H9 (cell line): ENCODE data around the gene DIO1. TPM values are rescaled to one million over a fixed set of nuclear protein-coding genes. Genes with fewer than 3 reads are reported as not detected.
A peak's percentile ranks its signal among the peaks of the same experiment; 100 is the strongest.
"Not testable (repeated sequence)": the region's sequence is repeated elsewhere in the genome, so short reads cannot be mapped to it uniquely, and the experiment has no call there.

Experiments used
- DNase-seq: peaks from one replicate; pipeline ENCODE4 v3.0.0-alpha.2; 2017
- H2AFZ ChIP-seq: one replicate; pipeline ENCODE4 v1.6.1; 2013; ENCODE audit warnings: mild to moderate bottlenecking, low read length, control low read depth, moderate library complexity
- H2AK5ac ChIP-seq: 2 replicates; pipeline ENCODE4 v1.6.1; 2013; ENCODE audit warnings: low read length, control low read depth, mixed read lengths; ENCODE audit not compliant: insufficient read length
- H2BK120ac ChIP-seq: one replicate; pipeline ENCODE4 v1.6.1; 2013; ENCODE audit warnings: low read depth, mild to moderate bottlenecking, low read length, control low read depth, inconsistent platforms; ENCODE audit not compliant: poor library complexity, severe bottlenecking
- H2BK12ac ChIP-seq: 2 replicates; pipeline ENCODE4 v1.6.1; 2013; ENCODE audit warnings: low read length, control low read depth, mixed read lengths, low read depth; ENCODE audit not compliant: insufficient read length
- H2BK15ac ChIP-seq: 2 replicates; pipeline ENCODE4 v1.6.1; 2013; ENCODE audit warnings: low read depth, low read length, control low read depth
- H2BK20ac ChIP-seq: one replicate; pipeline ENCODE4 v1.6.1; 2013; ENCODE audit warnings: low read depth, mild to moderate bottlenecking, low read length, control low read depth, inconsistent platforms; ENCODE audit not compliant: poor library complexity, severe bottlenecking
- H2BK5ac ChIP-seq: 2 replicates; pipeline ENCODE4 v1.6.1; 2013; ENCODE audit warnings: low read length, control low read depth, mixed read lengths; ENCODE audit not compliant: insufficient read length
- H3K14ac ChIP-seq: 2 replicates; pipeline ENCODE4 v1.6.1; 2013; ENCODE audit warnings: low read length, control low read depth; ENCODE audit not compliant: insufficient read depth
- H3K18ac ChIP-seq: 2 replicates; pipeline ENCODE4 v1.6.1; 2013; ENCODE audit warnings: low read depth, mild to moderate bottlenecking, mixed read lengths, low read length, control low read depth; ENCODE audit not compliant: insufficient read length
- H3K23ac ChIP-seq: 2 replicates; pipeline ENCODE4 v1.6.1; 2013; ENCODE audit warnings: low read length, control low read depth, mixed read lengths, low read depth; ENCODE audit not compliant: insufficient read length
- H3K23me2 ChIP-seq: 2 replicates; pipeline ENCODE4 v1.6.1; 2013; ENCODE audit warnings: low read depth, mild to moderate bottlenecking, mixed read lengths, low read length, control low read depth; ENCODE audit not compliant: insufficient read length, poor library complexity, severe bottlenecking
- H3K27ac ChIP-seq: 2 replicates; pipeline ENCODE4 v1.5.1; 2013; ENCODE audit warnings: low read length, control low read depth, mixed read lengths, low read depth; ENCODE audit not compliant: insufficient read length
- H3K27me3 ChIP-seq: 2 replicates; pipeline ENCODE4 v1.6.1; 2013; ENCODE audit warnings: low read length, control low read depth, inconsistent platforms; ENCODE audit not compliant: insufficient read depth
- H3K4ac ChIP-seq: 2 replicates; pipeline ENCODE4 v1.6.1; 2013; ENCODE audit warnings: low read depth, mild to moderate bottlenecking, control low read depth, inconsistent platforms, low read length, moderate library complexity
- H3K4me1 ChIP-seq: 2 replicates; pipeline ENCODE4 v1.6.1; 2013; ENCODE audit warnings: low read length, control low read depth, inconsistent platforms; ENCODE audit not compliant: insufficient read depth
- H3K4me2 ChIP-seq: 2 replicates; pipeline ENCODE4 v1.6.1; 2013; ENCODE audit warnings: low read length, control low read depth, mixed read lengths; ENCODE audit not compliant: insufficient read length, insufficient read depth
- H3K56ac ChIP-seq: 2 replicates; pipeline ENCODE4 v1.6.1; 2013; ENCODE audit warnings: low read depth, mild to moderate bottlenecking, mixed read lengths, low read length, control low read depth; ENCODE audit not compliant: insufficient read length
- H3K79me1 ChIP-seq: 2 replicates; pipeline ENCODE4 v1.6.1; 2013; ENCODE audit warnings: low read depth, mild to moderate bottlenecking, moderate library complexity, low read length, control low read depth, inconsistent platforms; ENCODE audit not compliant: insufficient read depth, poor library complexity, severe bottlenecking
- H3K79me2 ChIP-seq: 2 replicates; pipeline ENCODE4 v1.6.1; 2013; ENCODE audit warnings: low read length, control low read depth, inconsistent platforms; ENCODE audit not compliant: insufficient read depth
- H3K9ac ChIP-seq: 2 replicates; pipeline ENCODE4 v1.6.1; 2013; ENCODE audit warnings: low read length, control low read depth, mixed read lengths; ENCODE audit not compliant: insufficient read length; ENCODE audit errors: extremely low read depth
- H3K9me3 ChIP-seq: one replicate; pipeline ENCODE4 v1.6.1; 2013; ENCODE audit warnings: low read depth, low read length, inconsistent platforms; ENCODE audit not compliant: control insufficient read depth
- H3T11ph ChIP-seq: one replicate; pipeline ENCODE4 v1.6.1; 2013; ENCODE audit warnings: mild to moderate bottlenecking, low read length, control low read depth, inconsistent platforms
- H4K20me1 ChIP-seq: one replicate; pipeline ENCODE4 v1.6.1; 2013; ENCODE audit not compliant: control insufficient read depth, insufficient read length, insufficient read depth
- H4K5ac ChIP-seq: 2 replicates; pipeline ENCODE4 v1.6.1; 2013; ENCODE audit warnings: low read depth, mild to moderate bottlenecking, mixed read lengths, low read length, control low read depth; ENCODE audit not compliant: insufficient read length
- H4K8ac ChIP-seq: replicated peaks from 2 replicates; pipeline ENCODE4 v1.6.1; 2013; ENCODE audit warnings: low read length, control low read depth, mixed read lengths, low read depth; ENCODE audit not compliant: insufficient read length
- H4K91ac ChIP-seq: 2 replicates; pipeline ENCODE4 v1.6.1; 2013; ENCODE audit warnings: low read depth, mild to moderate bottlenecking, moderate library complexity, mixed read lengths, low read length, control low read depth; ENCODE audit not compliant: insufficient read length
- H3K27ac Mint-ChIP-seq, 3 experiments: 2 replicates in 2 of 3; 3 replicates in 1 of 3; pipeline ENCODE4 v1.8.0; 2020 to 2021; ENCODE audit warnings: mixed read lengths in 3 of 3, mild to moderate bottlenecking in 1 of 3, moderate library complexity in 1 of 3
- H3K27me3 Mint-ChIP-seq: 2 replicates; pipeline ENCODE4 v1.8.0; 2021; ENCODE audit warnings: low read depth, mild to moderate bottlenecking, moderate library complexity, mixed read lengths
- H3K36me3 Mint-ChIP-seq, 3 experiments: 2 replicates in 2 of 3; 3 replicates in 1 of 3; pipeline ENCODE4 v1.8.0; 2020 to 2021; ENCODE audit warnings: low read depth in 3 of 3, mixed read lengths in 3 of 3; ENCODE audit not compliant: insufficient read depth in 1 of 3
- H3K4me1 Mint-ChIP-seq, 2 experiments: 2 replicates each; pipeline ENCODE4 v1.8.0; 2020; ENCODE audit warnings: mixed read lengths in 2 of 2
- H3K4me3 Mint-ChIP-seq, 2 experiments: 2 replicates in 1 of 2; 3 replicates in 1 of 2; pipeline ENCODE4 v1.8.0; 2020 to 2021; ENCODE audit warnings: mild to moderate bottlenecking in 2 of 2, mixed read lengths in 2 of 2, moderate library complexity in 1 of 2
- H3K9me3 Mint-ChIP-seq, 2 experiments: 2 replicates in 1 of 2; 3 replicates in 1 of 2; pipeline ENCODE4 v1.8.0; 2020; ENCODE audit warnings: mild to moderate bottlenecking in 2 of 2, mixed read lengths in 2 of 2, moderate library complexity in 1 of 2
- whole genome bisulfite sequencing: extraction: QIAGEN DNeasy Blood & Tissue Kit; methylation state at CpG from one replicate; pipeline ENCODE4 v1.1.7; 2013; ENCODE audit warnings: missing lambda C conversion rate, low lambda C conversion rate, mixed read lengths; ENCODE audit not compliant: insufficient read length; ENCODE audit errors: extremely low coverage; 5-methylcytosine and 5-hydroxymethylcytosine counted together
- total RNA-seq: library from RNA; stranded (reverse); gene quantifications from 2 replicates; pipeline ENCODE4 v1.2.1, GENCODE V29; 2021
- TF ChIP-seq, protein P1 (sequence below): fragments of 200-600 bp; sonication (generic); conservative IDR thresholded peaks from 3 replicates; pipeline ENCODE4 v1.8.0; 2021; ENCODE audit warnings: antibody characterized with exemption, mild to moderate bottlenecking

DIO1 gene
- total RNA-seq, 1 experiment from 2014 or later, result not detected

DNA sequence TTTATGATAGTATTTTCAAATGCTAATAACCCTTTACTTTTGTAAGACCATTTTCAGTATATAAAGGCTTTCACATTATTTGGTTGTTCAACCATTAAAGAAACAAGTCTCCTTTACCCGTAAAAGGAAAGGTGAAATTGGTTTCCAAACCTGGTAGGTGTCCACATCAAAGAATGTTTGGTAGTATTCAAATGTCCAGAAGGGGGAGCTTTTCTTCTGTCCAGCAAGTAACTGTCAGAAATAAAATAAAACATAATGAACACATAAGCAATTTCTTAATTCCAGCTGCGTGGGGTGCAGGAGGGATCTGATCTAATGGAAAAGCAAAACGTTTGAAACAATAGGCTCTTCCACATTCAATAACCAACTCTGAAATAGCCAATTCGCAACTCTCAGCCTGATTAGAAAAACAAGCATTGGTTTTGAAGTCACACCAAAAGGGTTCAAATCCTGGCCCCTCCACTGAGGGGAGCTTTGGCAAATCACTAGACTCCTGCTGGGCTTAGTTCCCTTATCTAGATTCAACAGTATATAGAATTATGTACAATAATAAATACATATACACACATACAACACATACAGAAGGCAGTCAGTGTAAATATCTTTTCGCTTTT, 15.4 kb upstream of the DIO1 start:
- H3K79me2 ChIP-seq, result no peaks in the 10 kb centered on the region
- no peaks in the 10 kb centered on the region for H3K4me1 Mint-ChIP-seq
- no peak overlapping the region for H4K8ac ChIP-seq
- no peaks in the 10 kb centered on the region for H3K27me3 ChIP-seq
- H2BK5ac ChIP-seq, result no peak overlapping the region
- no peak overlapping the region for H2BK120ac ChIP-seq
- no peak for DNase-seq
- peaks cover 16 to 51% (median 34%) of the 10 kb centered on the region in 3 experiments; a peak in 6 of 7 replicates for H3K36me3 Mint-ChIP-seq
- H4K91ac ChIP-seq, result no peak overlapping the region
- no peak overlapping the region for H3K4me3 Mint-ChIP-seq
- no peak overlapping the region for H2AFZ ChIP-seq
- H3K14ac ChIP-seq, result no peak overlapping the region
- no peak overlapping the region; a peak in 1 of 7 replicates for H3K27ac Mint-ChIP-seq
- H2BK20ac ChIP-seq, result no peak overlapping the region
- no peak overlapping the region for H3T11ph ChIP-seq
- no peak overlapping the region for H4K5ac ChIP-seq
- H3K4me2 ChIP-seq, result no peak overlapping the region
- no peaks in the 10 kb centered on the region for H3K27me3 Mint-ChIP-seq
- H2BK12ac ChIP-seq, result no peak overlapping the region
- H3K23me2 ChIP-seq, result no peaks in the 10 kb centered on the region
- no peaks in the 10 kb centered on the region for H3K79me1 ChIP-seq
- no peak overlapping the region for H3K18ac ChIP-seq
- H3K4ac ChIP-seq, result no peak overlapping the region
- H3K9me3 Mint-ChIP-seq, result no peaks in the 10 kb centered on the region
- no peak overlapping the region for H3K23ac ChIP-seq
- no peak overlapping the region for H3K9ac ChIP-seq
- H3K9me3 ChIP-seq, result no peaks in the 10 kb centered on the region
- H4K20me1 ChIP-seq, result no peaks in the 10 kb centered on the region
- H3K56ac ChIP-seq, result no peak overlapping the region
- WGBS, result no CpG with 5 or more reads among the region's 5 CpGs
- no peaks in the 10 kb centered on the region for H3K4me1 ChIP-seq
- no peak overlapping the region for H2BK15ac ChIP-seq
- TF ChIP-seq, protein P1, sequence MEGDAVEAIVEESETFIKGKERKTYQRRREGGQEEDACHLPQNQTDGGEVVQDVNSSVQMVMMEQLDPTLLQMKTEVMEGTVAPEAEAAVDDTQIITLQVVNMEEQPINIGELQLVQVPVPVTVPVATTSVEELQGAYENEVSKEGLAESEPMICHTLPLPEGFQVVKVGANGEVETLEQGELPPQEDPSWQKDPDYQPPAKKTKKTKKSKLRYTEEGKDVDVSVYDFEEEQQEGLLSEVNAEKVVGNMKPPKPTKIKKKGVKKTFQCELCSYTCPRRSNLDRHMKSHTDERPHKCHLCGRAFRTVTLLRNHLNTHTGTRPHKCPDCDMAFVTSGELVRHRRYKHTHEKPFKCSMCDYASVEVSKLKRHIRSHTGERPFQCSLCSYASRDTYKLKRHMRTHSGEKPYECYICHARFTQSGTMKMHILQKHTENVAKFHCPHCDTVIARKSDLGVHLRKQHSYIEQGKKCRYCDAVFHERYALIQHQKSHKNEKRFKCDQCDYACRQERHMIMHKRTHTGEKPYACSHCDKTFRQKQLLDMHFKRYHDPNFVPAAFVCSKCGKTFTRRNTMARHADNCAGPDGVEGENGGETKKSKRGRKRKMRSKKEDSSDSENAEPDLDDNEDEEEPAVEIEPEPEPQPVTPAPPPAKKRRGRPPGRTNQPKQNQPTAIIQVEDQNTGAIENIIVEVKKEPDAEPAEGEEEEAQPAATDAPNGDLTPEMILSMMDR, result peak; percentile 75
- no peak overlapping the region for H2AK5ac ChIP-seq
- no peak overlapping the region for H3K27ac ChIP-seq

DNA sequence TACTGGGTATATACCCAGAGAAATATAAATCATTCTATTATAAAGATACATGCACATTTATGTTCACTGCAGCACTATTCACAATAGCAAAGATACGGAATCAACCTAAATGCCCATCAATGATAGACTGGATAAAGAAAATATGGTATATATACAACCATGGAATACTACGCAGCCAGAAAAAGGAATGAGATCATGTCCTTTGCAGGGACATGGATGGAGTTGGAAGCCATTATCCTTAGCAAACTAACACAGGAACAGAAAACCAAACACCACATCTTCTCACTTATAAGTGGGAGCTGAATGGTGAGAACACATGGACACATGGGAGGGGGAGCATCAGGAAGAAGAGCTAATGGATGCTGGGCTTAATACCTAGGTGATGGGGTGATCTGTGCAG, 12.1 kb upstream of the DIO1 start:
- not testable (repeated sequence) for H3K27me3 Mint-ChIP-seq, H3K18ac ChIP-seq, H3K27ac Mint-ChIP-seq, H2BK12ac ChIP-seq, H4K5ac ChIP-seq, H2BK15ac ChIP-seq, H3K4me1 ChIP-seq, H3K14ac ChIP-seq, H2BK120ac ChIP-seq, H3K4me3 Mint-ChIP-seq, H3K27ac ChIP-seq, H3K9me3 ChIP-seq, DNase-seq, H2BK20ac ChIP-seq, H3K23ac ChIP-seq, H3K79me2 ChIP-seq, H4K91ac ChIP-seq, H4K20me1 ChIP-seq, H3K9ac ChIP-seq, H4K8ac ChIP-seq, H3K9me3 Mint-ChIP-seq, H2AFZ ChIP-seq, H3K23me2 ChIP-seq, H3K4me2 ChIP-seq, H3K27me3 ChIP-seq, H3K4me1 Mint-ChIP-seq, H2BK5ac ChIP-seq, H3K56ac ChIP-seq, H2AK5ac ChIP-seq, H3K4ac ChIP-seq, H3T11ph ChIP-seq, H3K79me1 ChIP-seq
- WGBS, result no CpG with 5 or more reads among the region's 2 CpGs
- peaks cover 16 to 46% (median 29%) of the 10 kb centered on the region in 3 experiments; a peak in 6 of 7 replicates for H3K36me3 Mint-ChIP-seq
